HepG2 (cell line): ENCODE results near the gene SOCS7. TPM values are rescaled to one million over a fixed set of nuclear protein-coding genes. Genes with fewer than 3 reads are reported as not detected.
A peak's percentile ranks its signal among the peaks of the same experiment; 100 is the strongest.

Experiments
- ATAC-seq: fragments of 200-7000 bp; cut with Tn5 transposase; 3 replicates; pipeline ENCODE4 v1.9.1; 2020; ENCODE audit warnings: mild to moderate bottlenecking, moderate library complexity
- BruUV-seq: library from RNA; stranded (reverse); fragments of 400-500 nt; replicated peaks from 2 replicates; lab custom pipeline; 2021; lab: Mats Ljungman, UMichigan
- CTCF ChIA-PET: fragments of 300-600 bp; formaldehyde crosslinking; extraction: SDS; loops from one replicate; lab custom pipeline; 2021; ENCODE audit warnings: low total read pairs, inconsistent platforms, low intra/inter-chr PET ratio; lab: Yijun Ruan, JAX
- POLR2A ChIA-PET: fragments of 350-600 bp; sonication (Branson Sonifier 250); formaldehyde crosslinking; loops from one replicate; lab custom pipeline; 2020; ENCODE audit warnings: antibody characterized with exemption, inconsistent platforms; lab: Yijun Ruan, JAX
- DNase-seq: peaks from one replicate; pipeline ENCODE4 v3.0.0-alpha.2; 2015; ENCODE audit warnings: low spot score
- FAIRE-seq: peaks from 3 replicates; lab custom pipeline; 2011; peaks lifted over from hg19 to GRCh38; lab: Jason Lieb, UNC
- H2AFZ ChIP-seq: one replicate; pipeline ENCODE4 v1.6.1; 2011; ENCODE audit warnings: low read length, inconsistent platforms
- H3K27ac ChIP-seq: fragments of 300-600 bp; 3 replicates; pipeline ENCODE4 v1.8.0; 2011; ENCODE audit warnings: mixed run types, mild to moderate bottlenecking, mixed read lengths, low read length, inconsistent platforms; ENCODE audit not compliant: insufficient read depth; ENCODE audit errors: extremely low read length
- H3K27me3 ChIP-seq, 2 experiments: fragments of 200-600 bp in 1 of 2; 2 replicates in 1 of 2; 3 replicates in 1 of 2; pipeline versions ENCODE4 v1.6.0 to v1.8.0; 2011; ENCODE audit warnings: low read length in 2 of 2, mild to moderate bottlenecking in 2 of 2, moderate library complexity in 2 of 2, inconsistent platforms in 1 of 2; ENCODE audit not compliant: insufficient read depth in 2 of 2, control insufficient read depth in 1 of 2
- H3K36me3 ChIP-seq, 2 experiments: fragments of 200-600 bp in 1 of 2; replicated peaks in 1 of 2; 2 replicates in 1 of 2; 3 replicates in 1 of 2; pipeline versions ENCODE4 v1.5.1 to v1.8.0; 2011; ENCODE audit warnings: low read length in 2 of 2, inconsistent platforms in 1 of 2; ENCODE audit not compliant: insufficient read depth in 2 of 2, control insufficient read depth in 1 of 2
- H3K4me1 ChIP-seq: 2 replicates; pipeline ENCODE4 v1.5.1; 2012; ENCODE audit warnings: low read length, inconsistent platforms; ENCODE audit not compliant: insufficient read depth
- H3K4me2 ChIP-seq: 2 replicates; pipeline ENCODE4 v1.6.0; 2011; ENCODE audit warnings: low read depth, low read length, inconsistent platforms
- H3K4me3 ChIP-seq, 3 experiments: fragments of 200-600 bp in 1 of 3; sonication (generic), shearing (Covaris generic) in 1 of 3; replicated peaks in 1 of 3; 2 replicates each; pipeline ENCODE4 v1.5.1; 2011 to 2016; ENCODE audit warnings: low read length in 3 of 3, inconsistent platforms in 2 of 3, low read depth in 2 of 3, mild to moderate bottlenecking in 2 of 3, control low read depth in 1 of 3, mixed read lengths in 1 of 3; ENCODE audit not compliant: insufficient read depth in 1 of 3
- H3K79me2 ChIP-seq: one replicate; pipeline ENCODE4 v1.6.1; 2011; ENCODE audit warnings: low read length, inconsistent platforms; ENCODE audit not compliant: insufficient read depth
- H3K9ac ChIP-seq: 2 replicates; pipeline ENCODE4 v1.6.0; 2011; ENCODE audit warnings: mild to moderate bottlenecking, low read depth, low read length, inconsistent platforms; ENCODE audit not compliant: insufficient read depth
- H3K9me3 ChIP-seq: 2 replicates; pipeline ENCODE4 v1.5.1; 2012; ENCODE audit warnings: mild to moderate bottlenecking, low read length
- H4K20me1 ChIP-seq: 2 replicates; pipeline ENCODE4 v1.6.0; 2011; ENCODE audit warnings: inconsistent platforms, mild to moderate bottlenecking, low read length, moderate library complexity; ENCODE audit not compliant: insufficient read depth
- HNRNPL ChIP-seq: fragments of 200-400 bp; formaldehyde crosslinking; IDR thresholded peaks from 2 replicates; pipeline ENCODE4 v1.6.1; 2017; ENCODE audit warnings: mild to moderate bottlenecking, low read depth, low read length
- HOXA3 ChIP-seq: sonication (generic); formaldehyde crosslinking; IDR thresholded peaks from 2 replicates; pipeline ENCODE4 v1.5.0; 2020; ENCODE audit warnings: missing genetic modification reagents
- HOXA9 ChIP-seq: sonication (generic); formaldehyde crosslinking; IDR thresholded peaks from 2 replicates; pipeline ENCODE4 v1.8.1; 2022; ENCODE audit warnings: missing genetic modification reagents, mild to moderate bottlenecking, moderate library complexity, borderline replicate concordance
- KDM5B ChIP-seq: sonication (generic); formaldehyde crosslinking; IDR thresholded peaks from 2 replicates; pipeline ENCODE4 v1.4.0; 2020; ENCODE audit warnings: missing genetic modification reagents, mild to moderate bottlenecking, borderline replicate concordance
- MXD4 ChIP-seq: IDR thresholded peaks from 2 replicates; pipeline ENCODE4 v1.6.1; 2016; ENCODE audit warnings: mild to moderate bottlenecking, missing biosample characterization, missing genetic modification reagents
- MZF1 ChIP-seq: sonication (generic); formaldehyde crosslinking; IDR thresholded peaks from 2 replicates; pipeline ENCODE4 v1.8.1; 2023; ENCODE audit warnings: mild to moderate bottlenecking, missing genetic modification reagents, borderline replicate concordance
- NFIB ChIP-seq: sonication (generic); formaldehyde crosslinking; IDR thresholded peaks from 2 replicates; pipeline ENCODE4 v1.9.0; 2021; ENCODE audit warnings: missing genetic modification reagents, mild to moderate bottlenecking, borderline replicate concordance
- POLR2A ChIP-seq, 2 experiments: IDR thresholded peaks; 2 replicates each; pipeline ENCODE4 v1.6.1; 2011; ENCODE audit warnings: low read depth in 2 of 2, low read length in 2 of 2, mild to moderate bottlenecking in 1 of 2, moderate library complexity in 1 of 2; ENCODE audit not compliant: insufficient read depth in 1 of 2
- SOX6 ChIP-seq, 2 experiments: fragments of 450-650 bp in 1 of 2; sonication (generic) in 1 of 2; formaldehyde crosslinking in 1 of 2; IDR thresholded peaks; 2 replicates each; pipeline versions ENCODE4 v1.4.0 to v1.6.1; 2017 to 2020; ENCODE audit warnings: antibody characterized with exemption in 1 of 2, mild to moderate bottlenecking in 1 of 2, missing genetic modification reagents in 1 of 2
- THAP9 ChIP-seq: sonication (generic); formaldehyde crosslinking; IDR thresholded peaks from 2 replicates; pipeline ENCODE4; 2020; ENCODE audit warnings: missing genetic modification reagents, mild to moderate bottlenecking, borderline replicate concordance
- TSC22D2 ChIP-seq: sonication (generic); formaldehyde crosslinking; IDR thresholded peaks from 2 replicates; pipeline ENCODE4 v1.5.1; 2020; ENCODE audit warnings: missing genetic modification reagents, mild to moderate bottlenecking, borderline replicate concordance
- ZFP82 ChIP-seq: sonication (generic); formaldehyde crosslinking; IDR thresholded peaks from 2 replicates; pipeline ENCODE4 v1.5.1; 2020; ENCODE audit warnings: mild to moderate bottlenecking, missing genetic modification reagents, borderline replicate concordance
- ZFX ChIP-seq: sonication (generic); formaldehyde crosslinking; IDR thresholded peaks from 2 replicates; pipeline ENCODE4 v1.4.0; 2020; ENCODE audit warnings: mild to moderate bottlenecking, low read depth, missing genetic modification reagents, moderate library complexity
- ZNF441 ChIP-seq: sonication (generic); formaldehyde crosslinking; IDR thresholded peaks from 2 replicates; pipeline ENCODE4 v1.7.0; 2021; ENCODE audit warnings: missing genetic modification reagents, borderline replicate concordance
- ZNF577 ChIP-seq: sonication (generic); formaldehyde crosslinking; IDR thresholded peaks from 2 replicates; pipeline ENCODE4 v1.4.0; 2020; ENCODE audit warnings: mild to moderate bottlenecking, low read depth, missing genetic modification reagents, borderline replicate concordance
- ZSCAN22 ChIP-seq: sonication (generic); formaldehyde crosslinking; IDR thresholded peaks from 2 replicates; pipeline ENCODE4 v1.4.0; 2020; ENCODE audit warnings: mild to moderate bottlenecking, missing genetic modification reagents
- WGBS: methylation state at CpG from one replicate; pipeline ENCODE4 v1.1.6; 2017; ENCODE audit warnings: low lambda C conversion rate; 5-methylcytosine and 5-hydroxymethylcytosine counted together
- in situ Hi-C: cut with HindIII; loops from 2 replicates; pipeline ENCODE4 v1.10.0; 2017; ENCODE audit warnings: low pct_unique_long_range_greater_than_20kb; ENCODE audit not compliant: extremely low pct_ligation_motif_present
- intact Hi-C: fragments of 100-400 bp; cut with micrococcal nuclease; formaldehyde crosslinking; loops from one replicate; pipeline ENCODE4 v1.10.0; 2022; ENCODE audit not compliant: unreplicated experiment
- polyA plus RNA-seq, 8 experiments: library from polyadenylated mRNA; depleted of rRNA in 3 of 8; stranded (reverse) in 7 of 8; unstranded in 1 of 8; fragments of >200 nt; fragmentation: Illumina TruSeq in 4 of 8; extraction: Trizol in 4 of 8; gene quantifications; 2 replicates each; pipeline versions ENCODE4 v1.2.1 to v1.2.3, GENCODE V29; 2011 to 2016; ENCODE audit warnings: low read depth in 4 of 8, missing spikeins in 1 of 8, mixed read lengths in 1 of 8; ENCODE audit not compliant: insufficient read depth in 1 of 8
- total RNA-seq, 5 experiments: library from RNA; depleted of rRNA; stranded (reverse); fragments of >200 nt; fragmentation: Illumina TruSeq; extraction: Trizol; gene quantifications; 2 replicates each; pipeline ENCODE4 v1.2.3, GENCODE V29; 2016; ENCODE audit warnings: low read depth in 1 of 5
- TF ChIP-seq, protein P1 (sequence below): IDR thresholded peaks from 2 replicates; pipeline ENCODE4 v1.6.1; 2018; ENCODE audit warnings: missing genetic modification reagents, mild to moderate bottlenecking, missing compliant biosample characterization
- TF ChIP-seq, protein P2 (sequence below): sonication (generic); formaldehyde crosslinking; IDR thresholded peaks from 2 replicates; pipeline ENCODE4 v1.4.0; 2020; ENCODE audit warnings: missing genetic modification reagents; ENCODE audit errors: not compliant biosample characterization

The SOCS7 gene
- total and polyA plus RNA-seq, 2 of the 13 experiments (the other 11 are each of a cell fraction or from before 2014, with no cell fraction given) = 19.2 to 24.2 TPM

- no peak for FAIRE-seq
- peak overlapping the region; percentile 58 for H3K27ac ChIP-seq
- TF ChIP-seq, protein P1, sequence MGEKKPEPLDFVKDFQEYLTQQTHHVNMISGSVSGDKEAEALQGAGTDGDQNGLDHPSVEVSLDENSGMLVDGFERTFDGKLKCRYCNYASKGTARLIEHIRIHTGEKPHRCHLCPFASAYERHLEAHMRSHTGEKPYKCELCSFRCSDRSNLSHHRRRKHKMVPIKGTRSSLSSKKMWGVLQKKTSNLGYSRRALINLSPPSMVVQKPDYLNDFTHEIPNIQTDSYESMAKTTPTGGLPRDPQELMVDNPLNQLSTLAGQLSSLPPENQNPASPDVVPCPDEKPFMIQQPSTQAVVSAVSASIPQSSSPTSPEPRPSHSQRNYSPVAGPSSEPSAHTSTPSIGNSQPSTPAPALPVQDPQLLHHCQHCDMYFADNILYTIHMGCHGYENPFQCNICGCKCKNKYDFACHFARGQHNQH (CRISPR knock-in tag) = peak; percentile 30; the same call in 1 of the 2 replicates
- TF ChIP-seq POLR2A (IDR thresholded peaks at IDR 0.05; ENCODE audit: insufficient read depth in 1 of 2, low read depth in 2 of 2, low read length in 2 of 2) = no peak
- TF ChIP-seq NFIB (CRISPR knock-in tag) = no peak
- TF ChIP-seq ZFX (CRISPR knock-in tag) = peak; percentile 29
- TF ChIP-seq KDM5B = peak; percentile 30; the same call in 1 of the 2 replicates
- TF ChIP-seq ZNF441 (CRISPR knock-in tag) = no peak
- no peak for TF ChIP-seq ZSCAN22 (CRISPR knock-in tag)
- TF ChIP-seq HOXA3 (CRISPR knock-in tag) = no peak
- TF ChIP-seq HOXA9 (CRISPR knock-in tag) = no peak
- no peak for TF ChIP-seq SOX6 (IDR thresholded peaks at IDR 0.05)
- TF ChIP-seq SOX6 (CRISPR knock-in tag; IDR thresholded peaks at IDR 0.05) = 0 out of 2 replicates have a peak, but pooled peaks have one; percentile 9
- no peak; the same call in 1 of the 2 replicates for TF ChIP-seq ZNF577 (CRISPR knock-in tag)
- TF ChIP-seq TSC22D2 = peak; percentile 25; the same call in 1 of the 2 replicates
- no peak; the same call in 1 of the 2 replicates for TF ChIP-seq THAP9 (CRISPR knock-in tag)
- no peak; the same call in 1 of the 2 replicates for TF ChIP-seq MXD4 (CRISPR knock-in tag)
- TF ChIP-seq ZFP82 = no peak
- 0 out of 2 replicates have a peak, but pooled peaks have one; percentile 25 for TF ChIP-seq HNRNPL
- TF ChIP-seq, protein P2, sequence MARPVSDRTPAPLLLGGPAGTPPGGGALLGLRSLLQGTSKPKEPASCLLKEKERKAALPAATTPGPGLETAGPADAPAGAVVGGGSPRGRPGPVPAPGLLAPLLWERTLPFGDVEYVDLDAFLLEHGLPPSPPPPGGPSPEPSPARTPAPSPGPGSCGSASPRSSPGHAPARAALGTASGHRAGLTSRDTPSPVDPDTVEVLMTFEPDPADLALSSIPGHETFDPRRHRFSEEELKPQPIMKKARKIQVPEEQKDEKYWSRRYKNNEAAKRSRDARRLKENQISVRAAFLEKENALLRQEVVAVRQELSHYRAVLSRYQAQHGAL = no peak
- TF ChIP-seq MZF1 (CRISPR knock-in tag) = 0 out of 2 replicates have a peak, but pooled peaks have one; percentile 45
Observed at GRCh38 chr17:38352245-38353085, 821 bp downstream of the SOCS7 start.

More at GRCh38 chr17:38352245-38353085, 821 bp downstream of the SOCS7 start:
- Histone ChIP-seq H3K9me3 (no peaks in the 10 kb centered on the region), H4K20me1 (peaks cover 17% of the 10 kb centered on the region; the same call in 1 of the 2 replicates), H3K79me2 (peaks cover 46% of the 10 kb centered on the region), H3K4me2 (peak overlapping the region; percentile 94), H3K9ac (peak overlapping the region; percentile 77), H3K4me1 (peaks cover 71% of the 10 kb centered on the region), H3K4me3 (peak overlapping the region; percentile 91 to 95 (median 94)), H3K36me3 (no peaks in the 10 kb centered on the region), H2AFZ (no peak overlapping the region), H3K27me3 (no peaks in the 10 kb centered on the region; a peak in 1 of 5 replicates)
- BruUV-seq = no TSS peak
- ATAC-seq (peak; percentile 47), DNase-seq (no peak)
- ChIA-PET CTCF (interaction anchor here (4.0 kb wide), 1 partner anchor 62 kb away, joined by 51 read pairs; no protein-coding TSS in a partner anchor), POLR2A (interaction anchor here (0.9 to 6.8 kb wide), 6 partner anchors 7 to 262 kb away, joined by 3 to 158 read pairs (median 6); no protein-coding TSS in a partner anchor)
- in situ Hi-C loops = no loop called here
- WGBS = 1% methylated on average over 31 of the region's 72 CpGs
- intact Hi-C loops = no loop called here
